Nephron progenitor cell (in vitro differentiated cells): ENCODE data around the gene MEPE.

Experiments
- DNase-seq: peaks from one replicate; pipeline ENCODE4 v3.0.0; 2021
- H3K27ac Mint-ChIP-seq: 2 replicates; pipeline ENCODE4 v1.8.0; 2021; ENCODE audit warnings: mild to moderate bottlenecking, moderate library complexity, mixed read lengths
- H3K27me3 Mint-ChIP-seq: 2 replicates; pipeline ENCODE4 v1.8.0; 2021; ENCODE audit warnings: mild to moderate bottlenecking, low read depth, mixed read lengths; ENCODE audit not compliant: poor library complexity
- H3K36me3 Mint-ChIP-seq: 2 replicates; pipeline ENCODE4 v1.8.0; 2021; ENCODE audit warnings: low read depth, mixed read lengths
- H3K4me1 Mint-ChIP-seq: 2 replicates; pipeline ENCODE4 v1.8.0; 2021; ENCODE audit warnings: mixed read lengths
- H3K4me3 Mint-ChIP-seq: 2 replicates; pipeline ENCODE4 v1.8.0; 2021; ENCODE audit warnings: mild to moderate bottlenecking, moderate library complexity, mixed read lengths
- H3K9me3 Mint-ChIP-seq: 2 replicates; pipeline ENCODE4 v1.8.0; 2021; ENCODE audit warnings: mild to moderate bottlenecking, moderate library complexity, mixed read lengths
- CTCF ChIP-seq: fragments of 200-600 bp; sonication (generic); IDR thresholded peaks from 2 replicates; pipeline ENCODE4 v1.5.0; 2021; ENCODE audit warnings: antibody characterized with exemption

MEPE gene

GRCh38 chr4:87853108-87853507 lies 20.3 kb downstream of the MEPE start:
- no peaks in the 10 kb centered on the region for H3K4me1 Mint-ChIP-seq
- no peaks in the 10 kb centered on the region for H3K36me3 Mint-ChIP-seq
- no peak overlapping the region for H3K27ac Mint-ChIP-seq
- no peak overlapping the region for H3K4me3 Mint-ChIP-seq
- peak; percentile 51 for TF ChIP-seq CTCF
- no peak for DNase-seq
- no peaks in the 10 kb centered on the region for H3K27me3 Mint-ChIP-seq
- no peaks in the 10 kb centered on the region for H3K9me3 Mint-ChIP-seq

GRCh38 chr4:87853891-87854290 lies 21.1 kb downstream of the MEPE start:
- Mint-ChIP-seq H3K27ac (no peak overlapping the region), H3K4me1 (no peaks in the 10 kb centered on the region), H3K9me3 (no peaks in the 10 kb centered on the region), H3K27me3 (no peaks in the 10 kb centered on the region), H3K36me3 (no peaks in the 10 kb centered on the region), H3K4me3 (no peak overlapping the region)
- TF ChIP-seq CTCF = no peak
- DNase-seq = no peak

DNA sequence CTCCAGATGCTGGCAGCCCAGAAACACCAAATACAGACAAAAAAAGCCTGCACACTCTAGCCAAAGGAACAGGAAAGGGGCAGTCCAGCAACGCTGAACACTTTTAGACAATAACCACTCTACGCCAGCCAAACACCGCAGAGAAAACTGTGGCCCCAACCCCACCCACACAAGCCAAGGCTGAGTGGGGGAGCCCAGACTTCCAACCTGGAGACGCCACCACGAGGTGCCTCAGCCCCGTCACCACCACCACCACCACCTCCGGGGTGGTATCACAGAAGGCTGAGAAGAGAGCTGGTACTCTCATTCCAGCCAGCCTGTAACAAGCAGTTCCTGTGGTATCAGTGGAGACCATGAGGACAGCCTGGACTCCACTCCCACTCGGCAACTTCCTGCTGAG lies 22.8 kb downstream of the MEPE start:
- DNase-seq = no peak
- no peak overlapping the region for H3K27ac Mint-ChIP-seq
- H3K36me3 Mint-ChIP-seq = no peaks in the 10 kb centered on the region
- TF ChIP-seq CTCF = no peak
- no peaks in the 10 kb centered on the region for H3K9me3 Mint-ChIP-seq
- H3K4me1 Mint-ChIP-seq = no peaks in the 10 kb centered on the region
- no peaks in the 10 kb centered on the region for H3K27me3 Mint-ChIP-seq
- no peak overlapping the region for H3K4me3 Mint-ChIP-seq

DNA sequence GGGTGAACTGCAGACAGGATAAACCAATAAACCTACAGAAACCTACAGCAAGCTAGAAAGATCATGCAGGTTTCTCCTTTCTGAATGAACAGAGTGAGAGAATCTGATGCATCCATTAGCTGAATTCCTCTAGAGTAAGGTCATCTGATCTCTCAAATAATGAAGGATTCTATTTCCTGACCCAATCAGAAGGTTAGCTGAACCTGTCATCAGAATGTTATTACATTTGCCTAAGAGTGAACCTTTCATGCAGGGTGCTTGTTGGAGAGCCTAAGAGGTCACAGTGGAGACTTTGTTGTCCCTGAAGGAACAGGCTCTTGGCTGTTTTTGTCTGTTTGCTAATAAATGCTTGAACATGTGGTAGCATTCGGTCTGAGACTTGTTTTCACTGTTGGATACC lies 24.0 kb downstream of the MEPE start:
- Mint-ChIP-seq H3K4me3 (no peak overlapping the region), H3K27me3 (no peaks in the 10 kb centered on the region), H3K4me1 (no peaks in the 10 kb centered on the region), H3K36me3 (no peaks in the 10 kb centered on the region), H3K9me3 (no peaks in the 10 kb centered on the region), H3K27ac (no peak overlapping the region)
- TF ChIP-seq CTCF = no peak
- no peak for DNase-seq

DNA sequence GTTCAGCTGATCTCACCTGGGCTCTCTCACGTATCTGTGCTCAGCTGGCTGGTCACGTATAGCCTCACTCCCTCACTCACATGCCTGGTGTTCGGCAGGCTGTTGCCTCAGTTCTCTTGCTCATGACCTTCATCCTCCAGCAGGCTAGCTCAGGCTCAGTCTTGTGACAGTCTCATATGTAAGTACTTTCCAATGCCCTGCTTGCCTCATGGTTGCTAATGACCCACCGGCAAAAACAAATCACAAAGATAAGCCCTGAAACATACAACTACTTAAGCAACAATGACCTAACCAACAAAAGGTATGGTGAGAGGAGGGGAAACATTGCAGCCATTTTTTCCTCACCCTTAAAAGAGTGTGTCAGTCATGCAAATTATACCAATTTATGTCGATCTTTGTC lies 25.0 kb downstream of the MEPE start:
- DNase-seq = no peak
- no peak for TF ChIP-seq CTCF
- Mint-ChIP-seq H3K27me3 (no peaks in the 10 kb centered on the region), H3K36me3 (no peaks in the 10 kb centered on the region), H3K4me1 (no peaks in the 10 kb centered on the region), H3K4me3 (no peak overlapping the region), H3K9me3 (peaks cover 5% of the 10 kb centered on the region), H3K27ac (no peak overlapping the region)

- H3K27me3 Mint-ChIP-seq = no peaks in the 10 kb centered on the region
- H3K4me3 Mint-ChIP-seq = no peak overlapping the region
- TF ChIP-seq CTCF = no peak
- no peak overlapping the region for H3K27ac Mint-ChIP-seq
- H3K9me3 Mint-ChIP-seq = peaks cover 26% of the 10 kb centered on the region
- H3K36me3 Mint-ChIP-seq = no peaks in the 10 kb centered on the region
- no peak for DNase-seq
- H3K4me1 Mint-ChIP-seq = peaks cover 13% of the 10 kb centered on the region
These were observed 29.5 kb downstream of the MEPE start for GRCh38 chr4:87862236-87862635.
